Measurements from ENCODE around the gene FRMD4A. TPM values are rescaled to one million over a fixed set of nuclear protein-coding genes. Genes with fewer than 3 reads are reported as not detected.
A peak's percentile ranks its signal among the peaks of the same experiment; 100 is the strongest.

FRMD4A gene
- total and polyA plus RNA-seq, 8 donors, result 6.9 to 25.3 (median 11.3) TPM

- TF ChIP-seq POLR2AphosphoS5 (IDR thresholded peaks at IDR 0.05) (no peak), POLR2A (IDR thresholded peaks at IDR 0.05) (no peak), EP300 (IDR thresholded peaks at IDR 0.05) (no peak)
- TF ChIP-seq, protein P1, sequence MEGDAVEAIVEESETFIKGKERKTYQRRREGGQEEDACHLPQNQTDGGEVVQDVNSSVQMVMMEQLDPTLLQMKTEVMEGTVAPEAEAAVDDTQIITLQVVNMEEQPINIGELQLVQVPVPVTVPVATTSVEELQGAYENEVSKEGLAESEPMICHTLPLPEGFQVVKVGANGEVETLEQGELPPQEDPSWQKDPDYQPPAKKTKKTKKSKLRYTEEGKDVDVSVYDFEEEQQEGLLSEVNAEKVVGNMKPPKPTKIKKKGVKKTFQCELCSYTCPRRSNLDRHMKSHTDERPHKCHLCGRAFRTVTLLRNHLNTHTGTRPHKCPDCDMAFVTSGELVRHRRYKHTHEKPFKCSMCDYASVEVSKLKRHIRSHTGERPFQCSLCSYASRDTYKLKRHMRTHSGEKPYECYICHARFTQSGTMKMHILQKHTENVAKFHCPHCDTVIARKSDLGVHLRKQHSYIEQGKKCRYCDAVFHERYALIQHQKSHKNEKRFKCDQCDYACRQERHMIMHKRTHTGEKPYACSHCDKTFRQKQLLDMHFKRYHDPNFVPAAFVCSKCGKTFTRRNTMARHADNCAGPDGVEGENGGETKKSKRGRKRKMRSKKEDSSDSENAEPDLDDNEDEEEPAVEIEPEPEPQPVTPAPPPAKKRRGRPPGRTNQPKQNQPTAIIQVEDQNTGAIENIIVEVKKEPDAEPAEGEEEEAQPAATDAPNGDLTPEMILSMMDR (IDR thresholded peaks at IDR 0.05), result no peak
- Histone ChIP-seq H3K4me1 (peaks cover 0 to 14% (median 7%) of the 10 kb centered on the region in 4 donors), H3K9me3 (no peaks in the 10 kb centered on the region), H3K27me3 (no peaks in the 10 kb centered on the region), H3K4me3 (no peak overlapping the region), H3K27ac (no peak overlapping the region), H3K36me3 (peaks cover 4 to 63% (median 53%) of the 10 kb centered on the region in 4 donors)
- intact Hi-C loops (cut with DNase I; ENCODE audit: low total_unique reads), result no loop called here
- DNase-seq, result peak in 1 of 2 donors; percentile 42
- WGBS, 5 donors, result 85 to 91% (median 86%) methylated on average over 10 of the region's 10 CpGs
These were observed 658.8 kb downstream of the FRMD4A start for GRCh38 chr10:13671904-13672303.

DNA sequence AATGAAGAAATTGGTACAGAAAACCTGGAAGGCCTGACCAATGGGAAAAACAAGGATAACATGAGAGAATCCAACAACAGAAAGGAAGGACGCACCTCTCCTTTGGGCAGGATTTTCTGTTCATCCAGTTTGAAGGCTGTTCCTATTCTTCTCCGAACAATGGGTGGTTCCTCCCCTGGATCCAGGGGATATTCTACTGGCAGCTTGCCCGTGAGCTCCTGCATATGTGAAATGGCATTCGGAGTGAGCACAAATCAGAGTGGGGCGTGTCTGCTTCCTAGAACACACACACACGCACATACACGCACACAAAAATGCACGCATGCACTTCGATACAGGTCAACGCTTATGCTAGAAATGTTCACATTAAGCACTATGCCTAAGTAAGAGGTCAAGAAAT lies 660.4 kb downstream of the FRMD4A start:
- Histone ChIP-seq H3K4me1 (peaks cover 0 to 14% (median 7%) of the 10 kb centered on the region in 4 donors), H3K9me3 (no peaks in the 10 kb centered on the region), H3K4me3 (no peak overlapping the region), H3K27me3 (no peaks in the 10 kb centered on the region), H3K27ac (no peak overlapping the region), H3K36me3 (peaks cover 14 to 78% (median 69%) of the 10 kb centered on the region in 4 donors)
- no peak for TF ChIP-seq POLR2A (IDR thresholded peaks at IDR 0.05)
- no peak for TF ChIP-seq POLR2AphosphoS5 (IDR thresholded peaks at IDR 0.05)
- TF ChIP-seq, protein P1 (IDR thresholded peaks at IDR 0.05), result no peak
- no peak for TF ChIP-seq EP300 (IDR thresholded peaks at IDR 0.05)
- WGBS, 5 donors, result 79 to 95% (median 92%) methylated on average over 10 of the region's 10 CpGs
- DNase-seq, result no peak
- intact Hi-C loops (cut with DNase I; ENCODE audit: low total_unique reads), result no loop called here

- no peaks in the 10 kb centered on the region for H3K27me3 ChIP-seq
- intact Hi-C loops (cut with DNase I; ENCODE audit: low total_unique reads), result no loop called here
- H3K4me3 ChIP-seq, result no peak overlapping the region
- whole genome bisulfite sequencing, 5 donors, result 82 to 87% (median 84%) methylated on average over 12 of the region's 12 CpGs
- H3K27ac ChIP-seq, result peak overlapping the region in 2 of 5 donors; percentile 15 to 46
- peaks cover 0 to 14% (median 7%) of the 10 kb centered on the region in 4 donors for H3K4me1 ChIP-seq
- TF ChIP-seq POLR2AphosphoS5 (IDR thresholded peaks at IDR 0.05) (no peak), POLR2A (IDR thresholded peaks at IDR 0.05) (no peak), EP300 (IDR thresholded peaks at IDR 0.05) (no peak)
- TF ChIP-seq, protein P1 (IDR thresholded peaks at IDR 0.05), result no peak
- no peak for DNase-seq
- no peaks in the 10 kb centered on the region for H3K9me3 ChIP-seq
- peaks cover 14 to 82% (median 73%) of the 10 kb centered on the region in 4 donors for H3K36me3 ChIP-seq
These were observed 660.8 kb downstream of the FRMD4A start for GRCh38 chr10:13669901-13670300.

DNA sequence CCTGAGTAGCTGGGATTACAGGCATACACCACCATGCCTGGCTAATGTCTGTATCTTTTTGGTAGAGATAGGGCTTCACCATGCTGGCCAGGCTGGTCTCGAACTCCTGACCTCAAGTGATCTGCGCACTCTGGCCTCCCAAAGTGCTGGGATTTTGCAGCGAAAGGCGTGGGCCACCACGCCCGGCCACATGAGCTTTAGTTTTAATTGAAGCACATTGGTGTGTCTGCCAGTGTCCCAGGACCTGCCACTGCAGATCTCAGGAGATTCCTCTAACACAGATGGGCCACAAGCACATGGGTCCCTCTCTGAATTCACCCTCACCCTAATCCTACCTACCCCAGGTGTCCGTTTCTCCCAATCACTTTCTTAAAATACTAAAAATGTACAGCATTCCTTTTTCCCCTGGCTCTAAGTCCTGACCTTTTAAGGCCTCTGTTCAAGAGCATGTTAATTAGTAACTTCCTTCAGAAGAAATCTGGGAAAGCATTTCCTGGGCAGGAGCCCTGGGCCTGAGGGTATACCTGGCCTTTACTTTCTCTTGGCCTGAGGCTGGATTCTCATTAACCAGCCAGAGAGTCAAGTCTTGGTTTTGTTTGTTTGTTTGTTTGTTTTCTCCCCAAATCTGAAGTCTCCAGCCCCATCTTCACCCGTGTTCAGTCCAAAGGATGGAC lies 661.4 kb downstream of the FRMD4A start:
- Histone ChIP-seq H3K9me3 (no peaks in the 10 kb centered on the region), H3K36me3 (peaks cover 14 to 82% (median 75%) of the 10 kb centered on the region in 4 donors), H3K27ac (peak overlapping the region in 3 of 5 donors; percentile 1 to 46 (median 15)), H3K4me3 (no peak overlapping the region), H3K4me1 (peaks cover 0 to 14% (median 7%) of the 10 kb centered on the region in 4 donors), H3K27me3 (no peaks in the 10 kb centered on the region)
- 43 to 75% (median 64%) methylated on average over 8 of the region's 8 CpGs for WGBS, 5 donors
- TF ChIP-seq POLR2A (IDR thresholded peaks at IDR 0.05) (no peak), POLR2AphosphoS5 (IDR thresholded peaks at IDR 0.05) (no peak), EP300 (IDR thresholded peaks at IDR 0.05) (no peak)
- TF ChIP-seq, protein P1 (IDR thresholded peaks at IDR 0.05), result no peak
- intact Hi-C loops (cut with DNase I; ENCODE audit: low total_unique reads), result no loop called here
- DNase-seq, result peak in 1 of 2 donors; percentile 38

All from stomach (tissue), 9 donors.